GM12892 (cell line): ENCODE results near the gene ANKH.

ENCODE experiments used
- POLR2A ChIP-seq: IDR thresholded peaks from 2 replicates; pipeline ENCODE4 v1.6.1; 2011; ENCODE audit warnings: low read depth, low read length, control low read depth
- POLR2AphosphoS5 ChIP-seq: IDR thresholded peaks from 2 replicates; pipeline ENCODE4 v1.6.1; 2011; ENCODE audit warnings: low read depth, low read length, control low read depth

- no peak for TF ChIP-seq POLR2A
- TF ChIP-seq POLR2AphosphoS5: no peak
Observed at GRCh38 chr5:14825977-14826376, 45.6 kb downstream of the ANKH start.
